ENCODE data around the gene AGTPBP1.
"Not testable (repeated sequence)": the region's sequence is repeated elsewhere in the genome, so short reads cannot be mapped to it uniquely, and the experiment has no call there.

AGTPBP1 gene, protein sequence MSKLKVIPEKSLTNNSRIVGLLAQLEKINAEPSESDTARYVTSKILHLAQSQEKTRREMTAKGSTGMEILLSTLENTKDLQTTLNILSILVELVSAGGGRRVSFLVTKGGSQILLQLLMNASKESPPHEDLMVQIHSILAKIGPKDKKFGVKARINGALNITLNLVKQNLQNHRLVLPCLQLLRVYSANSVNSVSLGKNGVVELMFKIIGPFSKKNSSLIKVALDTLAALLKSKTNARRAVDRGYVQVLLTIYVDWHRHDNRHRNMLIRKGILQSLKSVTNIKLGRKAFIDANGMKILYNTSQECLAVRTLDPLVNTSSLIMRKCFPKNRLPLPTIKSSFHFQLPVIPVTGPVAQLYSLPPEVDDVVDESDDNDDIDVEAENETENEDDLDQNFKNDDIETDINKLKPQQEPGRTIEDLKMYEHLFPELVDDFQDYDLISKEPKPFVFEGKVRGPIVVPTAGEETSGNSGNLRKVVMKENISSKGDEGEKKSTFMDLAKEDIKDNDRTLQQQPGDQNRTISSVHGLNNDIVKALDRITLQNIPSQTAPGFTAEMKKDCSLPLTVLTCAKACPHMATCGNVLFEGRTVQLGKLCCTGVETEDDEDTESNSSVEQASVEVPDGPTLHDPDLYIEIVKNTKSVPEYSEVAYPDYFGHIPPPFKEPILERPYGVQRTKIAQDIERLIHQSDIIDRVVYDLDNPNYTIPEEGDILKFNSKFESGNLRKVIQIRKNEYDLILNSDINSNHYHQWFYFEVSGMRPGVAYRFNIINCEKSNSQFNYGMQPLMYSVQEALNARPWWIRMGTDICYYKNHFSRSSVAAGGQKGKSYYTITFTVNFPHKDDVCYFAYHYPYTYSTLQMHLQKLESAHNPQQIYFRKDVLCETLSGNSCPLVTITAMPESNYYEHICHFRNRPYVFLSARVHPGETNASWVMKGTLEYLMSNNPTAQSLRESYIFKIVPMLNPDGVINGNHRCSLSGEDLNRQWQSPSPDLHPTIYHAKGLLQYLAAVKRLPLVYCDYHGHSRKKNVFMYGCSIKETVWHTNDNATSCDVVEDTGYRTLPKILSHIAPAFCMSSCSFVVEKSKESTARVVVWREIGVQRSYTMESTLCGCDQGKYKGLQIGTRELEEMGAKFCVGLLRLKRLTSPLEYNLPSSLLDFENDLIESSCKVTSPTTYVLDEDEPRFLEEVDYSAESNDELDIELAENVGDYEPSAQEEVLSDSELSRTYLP

DNA sequence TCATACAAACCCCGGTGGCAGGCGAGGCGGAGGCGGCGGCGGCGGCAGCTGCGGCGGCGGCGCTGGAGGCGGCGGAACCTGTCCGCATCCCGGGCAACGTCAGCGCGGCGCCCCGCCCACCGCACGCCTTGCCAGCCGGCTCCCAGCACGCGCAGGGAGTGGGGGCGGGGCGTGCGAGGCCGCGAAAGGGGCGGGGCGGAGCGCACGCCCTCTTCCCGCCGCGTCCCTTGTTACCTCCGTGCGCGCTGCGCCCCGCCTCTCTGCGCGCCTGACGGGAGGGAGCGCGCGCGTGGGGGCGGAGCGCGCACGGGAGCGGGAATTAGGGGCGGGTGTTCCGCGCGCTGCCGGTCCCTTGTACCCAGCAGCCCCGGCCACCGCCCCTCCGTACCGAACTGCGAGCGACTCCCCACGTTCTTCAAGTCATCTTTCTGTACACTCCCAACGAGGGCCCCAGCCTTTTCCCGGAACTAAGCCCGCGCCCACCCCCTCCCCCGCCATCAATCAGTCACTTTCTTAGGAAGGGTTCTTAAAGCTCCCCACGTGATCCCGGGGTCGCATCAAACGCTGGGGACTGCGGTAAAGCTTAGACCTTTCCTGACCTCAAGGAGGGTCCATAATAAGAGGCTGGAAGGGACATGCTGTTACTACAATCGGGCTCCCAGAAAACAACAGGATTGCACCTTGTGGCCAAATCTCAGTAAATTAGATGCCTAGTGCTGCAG is at the start of gene AGTPBP1:
Gene AGTPBP1 (minus strand): TSS at position 80 of the 722 bp plus-strand sequence. CDS start 29,421 bp downstream, outside the sequence.
- DNase-seq (ENCODE audit: low read depth, low spot score), result peak; percentile 88

DNA sequence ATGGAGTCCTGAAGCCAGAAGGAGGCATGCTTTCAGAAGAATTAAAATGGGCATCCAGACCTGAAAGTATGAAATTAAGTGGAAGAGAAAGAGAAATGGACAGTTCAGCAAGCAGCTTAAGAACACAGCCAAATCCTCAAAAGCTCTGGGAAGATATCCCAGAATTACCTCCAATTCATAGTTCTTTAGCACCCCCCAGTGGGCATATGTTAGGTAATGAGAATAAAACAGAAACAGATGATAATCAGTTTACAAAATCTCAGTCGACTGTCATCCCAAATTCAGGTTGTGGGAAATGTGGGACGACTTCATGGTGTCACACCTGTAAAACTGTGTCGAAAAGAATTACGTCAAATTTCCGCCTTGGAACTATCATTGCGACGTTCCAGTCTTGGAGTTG is 44.4 kb upstream of the AGTPBP1 start:
- DNase-seq (ENCODE audit: low read depth, low spot score), result not testable (repeated sequence)

DNA sequence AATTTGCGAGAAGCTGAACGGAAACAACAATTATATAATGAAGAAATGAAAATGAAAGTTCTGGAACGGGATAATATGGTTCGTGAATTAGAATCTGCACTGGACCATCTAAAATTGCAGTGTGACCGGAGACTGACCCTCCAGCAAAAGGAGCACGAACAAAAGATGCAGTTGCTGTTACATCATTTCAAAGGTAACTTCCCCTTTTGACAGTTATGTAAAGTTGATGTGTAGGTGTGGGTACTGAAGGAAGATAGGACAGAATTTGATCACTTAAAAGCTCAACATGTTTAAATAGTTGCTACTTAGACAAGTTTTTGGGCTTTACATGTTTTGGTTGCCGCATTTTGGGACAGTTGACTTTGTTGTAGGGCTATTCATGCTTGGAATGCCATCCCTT is 32.1 kb upstream of the AGTPBP1 start:
- DNase-seq (ENCODE audit: low read depth, low spot score), result not testable (repeated sequence)

DNA sequence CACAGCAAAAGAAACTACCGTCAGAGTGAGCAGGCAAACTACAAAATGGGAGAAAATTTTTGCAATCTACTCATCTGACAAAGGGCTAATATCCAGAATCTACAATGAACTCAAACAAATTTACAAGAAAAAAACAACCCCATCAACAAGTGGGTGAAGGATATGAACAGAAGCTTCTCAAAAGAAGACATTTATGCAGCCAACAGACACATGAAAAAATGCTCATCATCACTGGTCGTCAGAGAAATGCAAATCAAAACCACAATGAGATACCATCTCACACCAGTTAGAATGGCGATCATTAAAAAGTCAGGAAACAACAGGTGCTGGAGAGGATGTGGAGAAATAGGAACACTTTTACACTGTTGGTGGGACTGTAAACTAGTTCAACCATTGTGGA is 20.0 kb upstream of the AGTPBP1 start:
- not testable (repeated sequence) for DNase-seq (ENCODE audit: low read depth, low spot score)

DNA sequence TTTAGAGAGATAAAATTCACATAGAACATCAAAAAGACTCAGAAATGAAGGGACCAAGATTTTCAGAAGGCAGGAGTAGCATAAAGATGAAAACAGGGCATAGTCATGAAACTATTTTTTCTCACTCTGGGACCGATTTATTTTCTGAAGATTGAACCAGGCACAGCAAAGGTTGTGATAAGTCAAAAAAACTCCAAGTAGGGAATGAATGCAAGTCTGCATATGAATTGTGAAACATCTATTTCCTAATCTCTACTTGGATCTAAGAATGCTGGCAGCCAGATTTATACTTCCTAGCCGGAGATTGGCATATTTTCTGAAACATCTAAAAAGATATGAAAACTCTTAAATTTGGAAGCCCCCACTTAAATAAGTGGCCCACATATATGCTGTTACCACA is 16.0 kb upstream of the AGTPBP1 start:
- DNase-seq (ENCODE audit: low read depth, low spot score), result not testable (repeated sequence)

DNA sequence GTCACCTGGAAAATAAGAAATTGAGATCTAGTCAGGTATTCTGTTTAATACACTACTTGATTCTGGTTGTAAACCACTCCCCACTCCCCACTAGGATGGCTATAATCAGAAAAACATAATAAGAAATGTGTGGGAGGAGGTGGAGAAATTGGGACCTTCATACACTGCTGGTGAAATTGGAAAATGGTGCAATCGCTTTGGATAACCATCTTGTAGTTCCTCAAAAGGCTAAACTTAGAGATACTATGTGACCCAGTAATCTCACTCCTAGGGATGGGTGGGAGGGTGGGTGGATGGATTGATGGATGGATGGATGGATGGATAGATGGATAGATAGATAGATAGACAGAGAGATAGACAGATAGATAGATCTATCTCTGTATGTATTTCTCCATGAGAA is 14.5 kb upstream of the AGTPBP1 start:
- DNase-seq (ENCODE audit: low read depth, low spot score), result not testable (repeated sequence)

DNA sequence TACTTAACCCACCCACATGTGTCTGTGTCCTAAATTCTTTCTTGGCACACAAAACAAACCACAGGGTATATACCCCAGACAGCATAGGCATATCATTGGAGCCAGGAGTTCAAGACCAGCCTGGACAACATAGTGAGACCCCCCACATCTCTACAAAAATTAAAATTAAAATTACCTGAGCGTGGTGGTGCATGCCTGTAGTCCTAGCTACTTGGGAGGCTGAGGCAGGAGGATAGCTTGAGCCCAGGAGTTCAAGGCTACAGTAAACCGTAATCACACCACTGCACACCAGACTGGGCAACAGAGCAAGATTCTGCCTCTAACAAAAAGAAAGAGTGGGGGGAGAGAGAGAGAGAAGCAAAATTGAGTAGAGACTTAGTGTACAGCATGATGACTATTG is 4.6 kb upstream of the AGTPBP1 start:
- DNase-seq (ENCODE audit: low read depth, low spot score), result no peak

DNA sequence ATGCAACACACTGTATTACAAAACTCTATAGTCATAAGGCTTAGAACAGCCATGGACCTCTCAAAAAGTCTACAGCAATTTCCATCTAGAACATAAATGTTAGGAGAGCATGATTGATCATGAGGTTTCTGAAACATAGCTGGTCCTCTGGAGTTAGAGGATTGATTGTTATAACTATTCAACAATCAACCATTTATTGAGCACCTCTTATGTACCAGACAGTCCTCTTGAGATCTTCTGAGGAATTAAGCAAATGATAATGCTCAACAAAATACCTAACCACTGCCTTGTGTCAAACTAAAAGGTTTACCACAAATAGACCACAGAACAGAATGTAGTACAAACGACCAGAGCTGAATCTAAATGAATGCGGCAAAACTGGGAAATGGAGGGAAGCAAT is 3.4 kb upstream of the AGTPBP1 start:
- no peak for DNase-seq (ENCODE audit: low read depth, low spot score)

DNA sequence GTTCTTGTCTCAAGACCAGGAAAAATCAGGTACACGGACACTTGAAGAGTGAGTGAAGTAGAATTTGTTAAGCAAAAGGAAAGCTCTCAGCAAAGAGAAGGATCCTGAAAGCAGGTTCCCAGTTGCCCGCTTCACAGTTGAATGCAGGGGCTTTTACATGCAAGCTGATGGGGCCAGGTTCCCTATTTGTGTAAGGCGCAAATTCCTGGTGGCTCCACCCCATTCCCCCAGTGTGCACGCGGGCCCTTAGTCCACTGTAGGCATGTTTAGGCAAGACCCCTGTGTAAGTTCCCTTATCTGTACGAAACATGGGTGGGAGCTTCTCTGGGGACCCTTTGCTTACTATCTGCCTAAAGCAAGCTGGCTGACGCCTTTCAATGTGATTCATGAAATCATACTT is 2.7 kb upstream of the AGTPBP1 start:
- no peak for DNase-seq (ENCODE audit: low read depth, low spot score)

DNA sequence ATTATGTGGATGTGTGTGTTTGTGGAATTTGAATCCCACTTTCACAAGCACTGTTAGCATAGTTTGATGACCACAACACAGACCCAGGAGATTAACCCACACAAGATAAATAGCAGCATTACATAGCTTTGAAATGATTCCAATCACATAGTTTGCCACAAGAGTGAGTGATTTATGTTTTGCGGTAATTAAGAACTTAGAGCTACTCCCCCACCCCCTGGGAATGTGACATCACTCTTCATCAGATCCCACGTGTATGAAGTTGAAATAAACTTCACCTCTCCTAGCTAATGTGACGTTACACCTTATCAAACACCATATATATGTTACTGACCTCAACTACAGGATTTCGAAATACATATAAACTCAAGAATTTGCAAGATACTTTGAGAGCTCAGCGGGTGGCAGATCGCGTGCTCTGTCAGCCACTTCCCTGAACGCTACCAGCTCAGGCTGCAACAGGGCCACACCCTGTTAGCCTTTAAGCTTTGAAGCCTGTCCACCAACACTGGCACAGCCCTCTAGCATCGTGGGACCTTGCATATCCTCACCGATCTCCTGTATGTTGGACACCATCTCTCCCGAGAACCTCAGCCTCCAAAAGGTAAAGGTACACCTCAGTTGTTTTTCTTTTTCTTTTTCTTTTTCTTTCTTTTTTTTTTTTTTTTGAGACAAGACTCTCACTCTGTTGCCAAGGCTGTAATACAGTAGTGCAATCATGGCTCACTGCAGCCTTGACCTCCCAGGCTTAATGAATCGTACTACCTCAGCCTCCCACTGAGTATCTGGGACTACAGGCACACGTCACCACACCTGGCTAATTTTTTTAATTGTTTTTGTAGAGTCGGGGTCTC is 1.7 kb upstream of the AGTPBP1 start:
- DNase-seq (ENCODE audit: low read depth, low spot score), result no peak

DNA sequence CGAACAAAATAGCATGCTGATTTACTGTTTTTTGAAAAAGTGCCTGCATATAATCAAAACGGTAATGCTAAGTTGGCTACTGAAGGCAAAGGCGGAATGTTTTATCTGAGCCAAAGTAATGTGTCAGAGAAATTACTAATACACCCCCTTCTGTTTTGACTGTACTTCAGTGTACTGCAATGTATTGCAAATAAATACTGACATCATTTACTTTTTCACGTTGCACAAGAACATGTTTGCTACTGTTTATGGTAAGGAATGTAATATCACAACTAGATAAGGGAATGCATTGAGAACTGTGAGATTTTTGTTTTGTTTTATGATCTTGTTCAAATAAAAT is 813 bp upstream of the AGTPBP1 start:
- no peak for DNase-seq (ENCODE audit: low read depth, low spot score)

DNA sequence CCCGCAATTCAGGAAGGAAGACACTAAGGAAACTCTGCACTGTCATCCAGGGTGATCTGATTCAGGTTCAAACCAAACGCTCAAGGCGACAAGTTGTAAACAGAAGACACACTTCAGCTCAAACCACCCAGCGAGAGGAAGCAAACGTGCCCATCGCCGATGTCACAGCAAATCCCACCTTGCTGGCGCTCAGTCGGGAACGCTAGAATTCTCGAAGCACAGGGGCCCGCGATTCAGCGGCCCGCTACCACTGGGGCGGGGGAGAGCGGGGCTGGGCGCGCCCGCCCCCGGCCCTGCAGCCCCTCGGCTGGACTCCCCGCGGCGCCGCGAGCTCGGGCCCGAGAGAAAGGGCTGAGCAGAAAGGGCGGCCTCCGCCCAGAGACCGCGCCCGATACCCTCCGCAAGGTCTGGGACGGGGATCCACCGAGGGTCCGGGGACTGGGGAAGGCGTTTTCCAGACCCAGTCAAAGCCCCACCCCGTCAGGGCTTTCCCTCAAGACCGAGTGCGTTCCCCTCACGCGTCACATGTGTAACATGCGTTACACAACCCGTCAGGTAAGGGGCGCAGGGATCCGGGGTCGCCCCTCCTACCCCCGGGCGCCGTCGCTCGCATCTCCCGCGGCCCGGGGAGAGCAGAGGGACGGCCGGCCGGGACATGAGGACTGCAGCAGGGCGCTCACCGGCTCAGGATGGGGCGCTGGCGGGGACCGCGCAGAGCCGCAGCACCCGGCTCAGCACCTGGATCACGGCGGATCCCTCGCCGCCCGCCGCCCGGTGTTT is 469 bp downstream of the AGTPBP1 start:
- DNase-seq (ENCODE audit: low read depth, low spot score), result peak; percentile 24

DNA sequence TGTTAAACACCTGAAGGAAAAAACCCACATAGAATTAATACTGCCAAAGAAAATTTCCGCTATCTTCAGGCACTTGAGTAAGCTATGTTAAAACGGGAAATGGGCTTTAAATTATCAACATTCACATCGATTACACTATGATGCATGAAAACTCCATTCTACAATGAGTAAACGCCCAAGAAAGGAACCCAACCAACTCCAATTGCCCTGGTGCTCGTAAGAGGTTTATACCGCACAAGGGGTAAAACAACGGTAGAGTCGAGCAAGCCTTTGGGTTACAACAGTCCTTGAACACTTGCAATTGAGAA is 1.0 kb downstream of the AGTPBP1 start:
- DNase-seq (ENCODE audit: low read depth, low spot score), result no peak

DNA sequence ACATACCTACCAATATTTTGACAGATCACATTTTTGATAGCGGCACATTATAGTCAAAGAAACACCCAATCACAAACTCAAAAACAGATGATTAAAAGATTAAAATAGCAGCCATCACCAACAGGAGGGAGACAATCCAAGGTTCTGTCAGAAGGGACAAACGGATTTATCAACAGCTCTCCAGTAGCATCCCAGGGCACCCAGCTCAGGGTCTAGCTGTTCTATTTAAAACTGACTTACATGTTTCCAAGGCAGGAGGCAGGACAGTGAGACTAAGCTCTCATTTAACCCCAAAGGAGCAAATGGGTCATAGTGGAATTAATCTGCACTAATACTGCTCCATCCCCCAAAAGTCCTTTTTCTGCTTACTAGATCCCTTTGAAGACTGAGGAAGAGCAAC is 3.2 kb downstream of the AGTPBP1 start:
- no peak for DNase-seq (ENCODE audit: low read depth, low spot score)

DNA sequence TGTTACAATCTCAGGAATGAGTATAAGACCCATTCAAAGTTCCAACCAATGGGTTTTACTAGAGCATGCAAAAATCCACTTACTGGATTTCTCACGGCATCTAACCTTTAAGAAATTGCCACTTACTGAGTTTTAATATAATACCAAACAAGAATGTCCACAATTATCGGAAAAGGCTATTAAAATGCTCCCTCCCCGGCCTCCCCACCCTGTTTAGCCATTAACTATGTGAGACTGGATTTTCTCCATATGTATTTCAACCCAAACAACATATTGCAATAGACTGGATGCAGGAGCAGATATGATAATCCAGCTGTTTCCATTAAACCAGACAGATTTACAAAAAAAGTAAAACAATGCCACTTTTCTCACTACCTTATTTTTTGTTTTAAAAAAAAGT is 4.1 kb downstream of the AGTPBP1 start:
- DNase-seq (ENCODE audit: low read depth, low spot score), result no peak

DNA sequence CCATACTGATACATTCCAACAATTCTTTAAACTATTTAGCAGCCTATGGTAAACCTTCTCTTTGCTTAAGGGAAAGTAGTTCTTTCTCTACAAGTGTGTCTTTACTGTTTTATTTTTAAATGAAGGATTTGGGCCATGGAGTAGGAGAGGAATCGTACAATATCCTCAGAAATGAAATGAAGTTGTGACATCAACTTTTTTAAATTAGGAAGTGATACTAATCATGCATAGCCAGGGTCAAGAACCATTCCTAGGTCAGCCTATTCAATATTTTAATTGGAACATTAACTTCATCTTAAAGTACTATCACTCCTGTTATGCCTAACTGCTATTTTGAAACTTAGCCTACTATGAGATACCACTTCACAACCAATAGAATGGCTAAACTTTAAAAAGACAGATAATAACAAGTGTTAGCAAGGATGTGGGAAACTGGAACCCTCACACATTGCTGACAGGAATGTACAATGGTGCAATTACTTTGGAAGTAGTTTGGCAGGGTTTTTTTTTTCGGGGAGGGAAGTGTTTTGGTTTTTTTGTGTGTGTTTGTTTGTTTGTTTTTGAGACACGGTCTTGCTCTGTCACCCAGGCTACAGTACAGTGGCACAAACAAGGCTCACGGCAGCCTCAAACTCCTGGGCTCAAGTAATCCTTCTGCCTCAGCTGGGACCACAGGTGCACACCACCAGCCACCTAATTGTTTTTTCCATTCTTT is 10.7 kb downstream of the AGTPBP1 start:
- DNase-seq (ENCODE audit: low read depth, low spot score), result no peak

DNA sequence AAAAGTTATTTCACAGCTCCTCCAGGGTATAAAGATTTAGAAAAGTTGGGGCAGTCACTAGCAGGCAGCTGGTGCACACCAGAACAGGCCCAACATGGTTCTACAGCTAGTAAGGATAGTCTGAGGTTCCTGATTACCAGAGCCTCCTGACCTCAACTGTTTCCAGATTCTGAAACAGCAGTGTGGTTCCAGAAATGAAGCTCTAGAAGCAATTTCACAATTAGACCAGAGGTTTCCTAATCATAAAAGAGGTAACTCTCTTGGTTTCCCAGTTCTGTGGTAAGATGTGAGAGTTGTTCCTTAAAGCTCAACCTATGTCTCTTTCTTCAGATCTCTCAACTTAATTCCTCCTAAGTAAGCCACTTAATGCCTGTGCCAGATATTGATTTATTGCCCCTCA is 11.9 kb downstream of the AGTPBP1 start:
- no peak for DNase-seq (ENCODE audit: low read depth, low spot score)

DNA sequence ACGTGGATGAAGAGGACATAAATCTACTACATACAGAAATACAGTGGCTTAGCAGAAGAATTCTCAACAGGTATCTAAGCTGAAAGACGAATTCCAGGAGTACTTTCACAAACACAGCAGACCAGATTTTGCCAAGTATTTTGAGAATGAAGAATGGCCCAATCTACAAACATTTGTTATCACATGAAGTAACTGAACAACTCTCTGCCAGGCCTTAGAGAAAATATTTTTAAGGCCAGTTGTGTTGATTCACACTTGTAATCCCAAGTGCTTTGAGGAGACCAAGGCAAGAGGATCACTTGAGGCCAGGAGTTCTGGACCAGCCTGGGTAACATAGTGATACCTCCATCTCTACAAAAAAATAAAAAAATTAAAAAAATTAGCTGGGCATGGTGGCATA is 14.3 kb downstream of the AGTPBP1 start:
- no peak for DNase-seq (ENCODE audit: low read depth, low spot score)

DNA sequence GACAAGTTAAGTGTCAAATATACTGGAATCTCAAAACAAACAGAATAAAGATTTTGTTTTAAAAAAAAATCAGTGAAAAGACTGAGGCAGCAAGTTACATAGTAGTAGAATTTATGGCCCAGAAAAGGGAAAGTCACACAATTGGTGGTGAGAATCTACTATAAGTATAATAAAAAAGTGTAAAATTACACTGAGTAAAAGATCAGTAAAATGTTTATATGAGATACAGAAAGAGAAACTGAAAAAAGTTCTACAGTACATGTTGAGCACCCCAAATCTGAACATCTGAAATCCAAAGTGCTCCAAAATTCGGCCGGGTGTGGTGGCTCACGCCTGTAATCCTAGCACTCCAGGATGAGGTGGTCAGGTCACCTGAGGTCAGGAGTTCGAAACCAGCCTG is 15.0 kb downstream of the AGTPBP1 start:
- DNase-seq (ENCODE audit: low read depth, low spot score), result no peak
